Subcutaneous adipose tissue (tissue), 4 donors: Measurements from ENCODE around the gene KCNB1. TPM values are rescaled to one million over a fixed set of nuclear protein-coding genes. Genes with fewer than 3 reads are reported as not detected.

Source experiments
- CTCF ChIP-seq: fragments of 450-650 bp; IDR thresholded peaks from one replicate; pipeline ENCODE4 v1.5.1; 2016; ENCODE audit warnings: low read depth, mild to moderate bottlenecking, control low read depth, antibody characterized with exemption, moderate library complexity
- total RNA-seq, 4 donors: library from RNA; depleted of rRNA; stranded (reverse); fragments of >200 nt; gene quantifications; one replicate each; pipeline ENCODE4 v1.1.0, GENCODE V29; 2016

The KCNB1 gene
- total RNA-seq, 4 donors from 2014 or later, result 8.7 to 24.5 (median 17.7) TPM

GRCh38 chr20:49372095-49372734 is 110.3 kb downstream of the KCNB1 start:
- no peak for TF ChIP-seq CTCF

GRCh38 chr20:49368596-49368995 is 113.9 kb downstream of the KCNB1 start:
- TF ChIP-seq CTCF, result no peak

- TF ChIP-seq CTCF, result no peak
Observed at GRCh38 chr20:49367113-49367512, 115.4 kb downstream of the KCNB1 start.

- no peak for TF ChIP-seq CTCF
Observed at GRCh38 chr20:49366687-49367086, 115.8 kb downstream of the KCNB1 start.

- no peak for TF ChIP-seq CTCF
Observed at GRCh38 chr20:49361862-49362660, 120.4 kb downstream of the KCNB1 start.

GRCh38 chr20:49360242-49360968 is 122.1 kb downstream of the KCNB1 start:
- TF ChIP-seq CTCF, result no peak

GRCh38 chr20:49356676-49357075 is 125.8 kb downstream of the KCNB1 start:
- TF ChIP-seq CTCF, result no peak
